K562 (cell line): ENCODE results near the gene EPB42. TPM values are rescaled to one million over a fixed set of nuclear protein-coding genes. Genes with fewer than 3 reads are reported as not detected.

Source experiments
- ATAC-seq: fragments of 200-7000 bp; cut with Tn5 transposase; 3 replicates; pipeline ENCODE4 v1.9.1; 2020; ENCODE audit warnings: moderate library complexity
- BruUV-seq: library from RNA; stranded (reverse); fragments of 400-500 nt; replicated peaks from 2 replicates; lab custom pipeline; 2021; lab: Mats Ljungman, UMichigan
- CTCF ChIA-PET: fragments of 300-600 bp; formaldehyde crosslinking; extraction: SDS; loops from one replicate; lab custom pipeline; 2021; ENCODE audit warnings: low intra/inter-chr PET ratio; lab: Yijun Ruan, JAX
- POLR2A ChIA-PET: fragments of 300-600, 350-650 bp; sonication (Branson Sonifier 250); formaldehyde crosslinking; extraction: SDS; loops from one replicate; lab custom pipeline; 2021; ENCODE audit warnings: antibody characterized with exemption, inconsistent platforms; lab: Yijun Ruan, JAX
- DNase-seq, 4 experiments: peaks; one replicate each; pipeline versions ENCODE4 v3.0.0 to v3.0.0-alpha.2; 2011 to 2018; ENCODE audit warnings: low spot score in 3 of 4, mixed read lengths in 3 of 4; ENCODE audit errors: extremely low read depth in 1 of 4
- FAIRE-seq: peaks from 2 replicates; lab custom pipeline; 2011; peaks lifted over from hg19 to GRCh38; lab: Jason Lieb, UNC
- H2AFZ ChIP-seq: 2 replicates; pipeline ENCODE4 v1.6.0; 2011; ENCODE audit warnings: low read depth, low read length, control low read depth, inconsistent platforms
- H3K27ac ChIP-seq: fragments of 200-600 bp; 3 replicates; pipeline ENCODE4 v1.8.0; 2011; ENCODE audit warnings: low read depth, mild to moderate bottlenecking, control low read depth, inconsistent platforms, low read length, moderate library complexity, mixed read lengths; ENCODE audit errors: extremely low read depth
- H3K27me3 ChIP-seq, 2 experiments: fragments of 300-600 bp in 1 of 2; 2 replicates in 1 of 2; 3 replicates in 1 of 2; pipeline versions ENCODE4 v1.6.0 to v1.8.0; 2011; ENCODE audit warnings: inconsistent platforms in 2 of 2, low read length in 2 of 2, mild to moderate bottlenecking in 1 of 2, mixed read lengths in 1 of 2, moderate library complexity in 1 of 2; ENCODE audit not compliant: control insufficient read depth in 2 of 2, insufficient read depth in 2 of 2
- H3K36me3 ChIP-seq: fragments of 300-600 bp; 3 replicates; pipeline ENCODE4 v1.8.0; 2011; ENCODE audit warnings: mild to moderate bottlenecking, low read length, inconsistent platforms; ENCODE audit not compliant: control insufficient read depth, insufficient read depth
- H3K4me1 ChIP-seq, 2 experiments: fragments of 200-600 bp in 1 of 2; replicated peaks in 1 of 2; 2 replicates in 1 of 2; 3 replicates in 1 of 2; pipeline versions ENCODE4 v1.5.1 to v1.8.0; 2011; ENCODE audit warnings: inconsistent platforms in 2 of 2, low read length in 2 of 2, mild to moderate bottlenecking in 1 of 2, mixed read lengths in 1 of 2, moderate library complexity in 1 of 2; ENCODE audit not compliant: control insufficient read depth in 2 of 2, insufficient read depth in 2 of 2
- H3K4me2 ChIP-seq: 2 replicates; pipeline ENCODE4 v1.6.1; 2011; ENCODE audit warnings: low read length, control low read depth, inconsistent platforms, mixed read lengths; ENCODE audit not compliant: insufficient read depth
- H3K4me3 ChIP-seq: fragments of 200-600 bp; sonication (generic), shearing (Covaris generic); 2 replicates; pipeline ENCODE4 v1.5.1; 2016; ENCODE audit warnings: control low read depth, inconsistent platforms
- H3K79me2 ChIP-seq: fragments of 200-600 bp; 3 replicates; pipeline ENCODE4 v1.8.0; 2011; ENCODE audit warnings: low read length, inconsistent platforms; ENCODE audit not compliant: control insufficient read depth, insufficient read depth
- H3K9ac ChIP-seq, 2 experiments: 2 replicates each; pipeline versions ENCODE4 v1.6.0 to v1.6.1; 2011; ENCODE audit warnings: low read depth in 2 of 2, low read length in 2 of 2, control low read depth in 1 of 2, inconsistent platforms in 1 of 2, mild to moderate bottlenecking in 1 of 2, mixed read lengths in 1 of 2; ENCODE audit not compliant: insufficient read depth in 1 of 2
- H3K9me1 ChIP-seq: one replicate; pipeline ENCODE4 v1.6.0; 2011; ENCODE audit warnings: inconsistent platforms, mild to moderate bottlenecking, low read length, moderate library complexity; ENCODE audit not compliant: control insufficient read depth, insufficient read depth
- H3K9me3 ChIP-seq: replicated peaks from 2 replicates; pipeline ENCODE4 v1.5.1; 2011; ENCODE audit warnings: low read depth, low read length, inconsistent platforms; ENCODE audit not compliant: control insufficient read depth, insufficient read depth
- H4K20me1 ChIP-seq: replicated peaks from 2 replicates; pipeline ENCODE4 v1.6.1; 2011; ENCODE audit warnings: low read length, inconsistent platforms, mixed read lengths; ENCODE audit not compliant: control insufficient read depth, insufficient read depth
- BHLHE40 ChIP-seq: IDR thresholded peaks from 2 replicates; pipeline ENCODE4 v1.6.1; 2011; ENCODE audit warnings: low read length, improper control_type of control experiment
- CBX5 ChIP-seq: IDR thresholded peaks from 2 replicates; pipeline ENCODE4 v1.6.1; 2014; ENCODE audit warnings: low read depth, borderline replicate concordance
- CREM ChIP-seq: IDR thresholded peaks from 2 replicates; pipeline ENCODE4 v1.6.1; 2014; ENCODE audit warnings: antibody characterized with exemption, low read depth
- FOS ChIP-seq: IDR thresholded peaks from 3 replicates; pipeline ENCODE4 v1.6.1; 2011; ENCODE audit not compliant: insufficient read length; ENCODE audit errors: extremely low read depth
- FOXP4 ChIP-seq: sonication (generic); formaldehyde crosslinking; IDR thresholded peaks from 2 replicates; pipeline ENCODE4 v1.8.0; 2022; ENCODE audit warnings: mild to moderate bottlenecking, missing genetic modification reagents, borderline replicate concordance
- KDM4B ChIP-seq, 2 experiments: fragments of 450-650 bp in 1 of 2; sonication (generic) in 1 of 2; IDR thresholded peaks; 2 replicates each; pipeline ENCODE4 v1.6.1; 2016 to 2017; ENCODE audit warnings: borderline replicate concordance in 2 of 2, antibody characterized with exemption in 1 of 2, low read depth in 1 of 2, mild to moderate bottlenecking in 1 of 2
- NFE2 ChIP-seq: IDR thresholded peaks from 2 replicates; pipeline ENCODE4 v1.6.1; 2014; ENCODE audit warnings: antibody characterized with exemption, low read depth
- NUFIP1 ChIP-seq: fragments of 450-650 bp; IDR thresholded peaks from 2 replicates; pipeline ENCODE4 v1.6.1; 2018; ENCODE audit not compliant: partially characterized antibody
- ZNF24 ChIP-seq: fragments of 450-650 bp; IDR thresholded peaks from 2 replicates; pipeline ENCODE4 v1.6.1; 2016
- WGBS: fragments of 100-300 bp; shearing (Covaris generic); methylation state at CpG from one replicate; pipeline ENCODE4 v1.1.6; 2016; ENCODE audit warnings: low coverage, mixed read lengths; ENCODE audit not compliant: insufficient coverage; ENCODE audit errors: missing lambda C conversion rate; 5-methylcytosine and 5-hydroxymethylcytosine counted together
- in situ Hi-C: fragments of 300-500 bp; cut with MboI; formaldehyde crosslinking; loops from 4 replicates; pipeline ENCODE4 v1.15.0; 2018; ENCODE audit warnings: inconsistent platforms, mixed read lengths
- intact Hi-C: fragments of 100-400 bp; cut with micrococcal nuclease; formaldehyde crosslinking; loops from 2 replicates; pipeline ENCODE4 v1.14.2; 2022
- polyA plus RNA-seq, 8 experiments: library from polyadenylated mRNA; depleted of rRNA in 4 of 8; stranded (reverse) in 5 of 8; unstranded in 3 of 8; fragments of >200 nt; fragmentation: Nextera tagmentation in 2 of 8; fragmentation: Illumina TruSeq in 1 of 8; extraction: Ambion mirVana in 2 of 8; extraction: Trizol in 1 of 8; gene quantifications; 2 replicates each; pipeline versions ENCODE4 v1.2.1 to v1.2.3, GENCODE V29; 2011 to 2014; ENCODE audit warnings: inconsistent platforms in 1 of 8, missing spikeins in 1 of 8
- total RNA-seq, 7 experiments: library from RNA; depleted of rRNA in 6 of 7; stranded (reverse); fragments of >200 nt in 6 of 7; fragmentation: Illumina TruSeq in 2 of 7; extraction: Trizol in 2 of 7; gene quantifications; 2 replicates each; pipeline versions ENCODE4 v1.2.1 to v1.2.3, GENCODE V29; 2011 to 2021; ENCODE audit warnings: low replicate concordance in 1 of 7
- TF ChIP-seq, protein P1 (sequence below): sonication (generic); formaldehyde crosslinking; IDR thresholded peaks from 2 replicates; pipeline ENCODE4 v1.8.0; 2022; ENCODE audit warnings: missing genetic modification reagents, mild to moderate bottlenecking, moderate library complexity, borderline replicate concordance
- TF ChIP-seq, protein P2 (sequence below): fragments of 250-450 bp; sonication (Bioruptor Pico); IDR thresholded peaks from 2 replicates; pipeline ENCODE4 v1.5.1; 2021; ENCODE audit warnings: mild to moderate bottlenecking

The EPB42 gene
- total and polyA plus RNA-seq, 9 of the 15 experiments (the other 6 are each of a cell fraction or from before 2014, with no cell fraction given) = 0.38 to 2.3 (median 1.4) TPM

DNA sequence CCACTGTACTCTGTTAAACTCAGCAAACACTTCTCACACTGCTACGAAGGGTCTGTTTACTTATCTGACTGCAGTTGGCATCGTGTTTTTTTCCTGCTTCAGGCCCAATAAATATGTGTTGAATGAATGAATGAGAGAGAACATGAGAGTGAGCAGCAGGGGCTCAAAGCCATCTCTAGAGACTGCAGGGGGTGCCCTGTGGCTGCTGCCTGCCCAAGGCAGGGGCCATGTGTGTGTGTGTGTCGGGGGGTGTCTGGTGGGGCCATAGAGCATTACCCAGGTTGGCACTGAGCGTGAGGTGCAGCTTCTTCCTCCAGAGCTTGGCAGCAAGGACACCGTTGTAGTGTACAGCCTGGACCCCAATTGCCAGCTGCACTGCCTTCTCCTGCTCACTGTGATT is 14.8 kb downstream of the EPB42 start:
- BruUV-seq = no TSS peak
- intact Hi-C loops = no loop called here
- ChIA-PET POLR2A (interaction anchor here (3.5 kb wide), 1 partner anchor 12 kb away, joined by 20 read pairs; no protein-coding TSS in a partner anchor), CTCF (no interaction called here)
- no peak for TF ChIP-seq BHLHE40
- TF ChIP-seq ZNF24 = no peak
- no peak for TF ChIP-seq CBX5
- TF ChIP-seq, protein P1, sequence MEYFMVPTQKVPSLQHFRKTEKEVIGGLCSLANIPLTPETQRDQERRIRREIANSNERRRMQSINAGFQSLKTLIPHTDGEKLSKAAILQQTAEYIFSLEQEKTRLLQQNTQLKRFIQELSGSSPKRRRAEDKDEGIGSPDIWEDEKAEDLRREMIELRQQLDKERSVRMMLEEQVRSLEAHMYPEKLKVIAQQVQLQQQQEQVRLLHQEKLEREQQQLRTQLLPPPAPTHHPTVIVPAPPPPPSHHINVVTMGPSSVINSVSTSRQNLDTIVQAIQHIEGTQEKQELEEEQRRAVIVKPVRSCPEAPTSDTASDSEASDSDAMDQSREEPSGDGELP = no peak
- no peak for TF ChIP-seq KDM4B (IDR thresholded peaks at IDR 0.05; ENCODE audit: borderline replicate concordance in 2 of 2, low read depth in 1 of 2)
- no peak for TF ChIP-seq FOXP4 (CRISPR knock-in tag)
- TF ChIP-seq NFE2 = no peak
- TF ChIP-seq NUFIP1 = no peak
- TF ChIP-seq, protein P2, sequence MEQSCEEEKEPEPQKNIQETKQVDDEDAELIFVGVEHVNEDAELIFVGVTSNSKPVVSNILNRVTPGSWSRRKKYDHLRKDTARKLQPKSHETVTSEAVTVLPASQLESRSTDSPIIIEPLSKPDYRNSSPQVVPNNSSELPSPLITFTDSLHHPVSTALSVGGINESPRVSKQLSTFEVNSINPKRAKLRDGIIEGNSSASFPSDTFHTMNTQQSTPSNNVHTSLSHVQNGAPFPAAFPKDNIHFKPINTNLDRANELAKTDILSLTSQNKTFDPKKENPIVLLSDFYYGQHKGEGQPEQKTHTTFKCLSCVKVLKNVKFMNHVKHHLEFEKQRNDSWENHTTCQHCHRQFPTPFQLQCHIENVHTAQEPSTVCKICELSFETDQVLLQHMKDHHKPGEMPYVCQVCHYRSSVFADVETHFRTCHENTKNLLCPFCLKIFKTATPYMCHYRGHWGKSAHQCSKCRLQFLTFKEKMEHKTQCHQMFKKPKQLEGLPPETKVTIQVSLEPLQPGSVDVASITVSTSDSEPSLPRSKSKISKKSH (CRISPR knock-in tag) = no peak
- no peak for TF ChIP-seq FOS
- no peak for TF ChIP-seq CREM
- H3K4me3 ChIP-seq = no peak overlapping the region
- in situ Hi-C loops = loop anchor here (5.0 kb wide), 1 partner anchor 71 kb away; no protein-coding TSS in a partner anchor
- H3K4me1 ChIP-seq = peaks cover 0 to 7% of the 10 kb centered on the region in 2 experiments; a peak in 2 of 5 replicates
- no peak overlapping the region for H2AFZ ChIP-seq
- no peaks in the 10 kb centered on the region for H3K9me1 ChIP-seq
- no peak for ATAC-seq
- DNase-seq = no peak
- no peaks in the 10 kb centered on the region for H3K79me2 ChIP-seq
- WGBS = 9% methylated on average over 5 of the region's 5 CpGs
- H3K4me2 ChIP-seq = no peak overlapping the region
- H3K9ac ChIP-seq = no peak overlapping the region
- H3K9me3 ChIP-seq = no peaks in the 10 kb centered on the region
- no peak for FAIRE-seq
- no peaks in the 10 kb centered on the region for H4K20me1 ChIP-seq
- H3K27me3 ChIP-seq = peaks cover 0 to 8% of the 10 kb centered on the region in 2 experiments; a peak in 1 of 5 replicates
- H3K36me3 ChIP-seq = no peaks in the 10 kb centered on the region
- H3K27ac ChIP-seq = no peak overlapping the region
